Cardiac muscle cell (in vitro differentiated cells and primary cell): ENCODE data around the gene ZNF48. TPM values are rescaled to one million over a fixed set of nuclear protein-coding genes. Genes with fewer than 3 reads are reported as not detected.
A peak's percentile ranks its signal among the peaks of the same experiment; 100 is the strongest.

Source experiments
- DNase-seq, 2 donors: peaks; one replicate each; pipeline versions ENCODE4 v3.0.0 to v3.0.0-alpha.2; 2010 to 2017; ENCODE audit warnings: low read depth in 1 of 2, low spot score in 1 of 2
- H3K27ac ChIP-seq: fragments of 200-600 bp; sonication (generic); 2 replicates; pipeline ENCODE4 v1.5.1; 2016
- H3K27me3 ChIP-seq: fragments of 200-600 bp; sonication (generic); 2 replicates; pipeline ENCODE4 v1.6.0; 2016; ENCODE audit warnings: control low read depth
- H3K36me3 ChIP-seq: fragments of 200-600 bp; sonication (generic); 2 replicates; pipeline ENCODE4 v1.5.1; 2016; ENCODE audit warnings: control low read depth
- H3K4me1 ChIP-seq: fragments of 200-600 bp; sonication (generic); 2 replicates; pipeline ENCODE4 v1.8.1; 2017; ENCODE audit warnings: low read depth, mild to moderate bottlenecking, mixed run types
- H3K4me3 ChIP-seq: fragments of 200-600 bp; sonication (generic); 2 replicates; pipeline ENCODE4 v1.5.1; 2016; ENCODE audit warnings: mild to moderate bottlenecking
- H3K9me3 ChIP-seq: fragments of 200-600 bp; sonication (generic); 2 replicates; pipeline ENCODE4 v1.5.1; 2017; ENCODE audit warnings: low read depth, mild to moderate bottlenecking, control low read depth
- polyA plus RNA-seq: library from polyadenylated mRNA; unstranded; fragments of >200 nt; fragmentation: Nextera tagmentation; extraction: Ambion mirVana; gene quantifications from 2 replicates; pipeline ENCODE4 v1.2.1, GENCODE V29; 2016
- total RNA-seq: library from RNA; depleted of rRNA; stranded (reverse); fragments of >200 nt; gene quantifications from 2 replicates; pipeline ENCODE4 v1.2.3, GENCODE V29; 2016
- TF ChIP-seq, protein P1 (sequence below): IDR thresholded peaks from 2 replicates; pipeline ENCODE4 v1.5.1; 2012; ENCODE audit warnings: low read depth, mild to moderate bottlenecking, low read length

ZNF48 gene
- total and polyA plus RNA-seq, 2 experiments from 2014 or later: 12.5 to 32.3 TPM

DNA sequence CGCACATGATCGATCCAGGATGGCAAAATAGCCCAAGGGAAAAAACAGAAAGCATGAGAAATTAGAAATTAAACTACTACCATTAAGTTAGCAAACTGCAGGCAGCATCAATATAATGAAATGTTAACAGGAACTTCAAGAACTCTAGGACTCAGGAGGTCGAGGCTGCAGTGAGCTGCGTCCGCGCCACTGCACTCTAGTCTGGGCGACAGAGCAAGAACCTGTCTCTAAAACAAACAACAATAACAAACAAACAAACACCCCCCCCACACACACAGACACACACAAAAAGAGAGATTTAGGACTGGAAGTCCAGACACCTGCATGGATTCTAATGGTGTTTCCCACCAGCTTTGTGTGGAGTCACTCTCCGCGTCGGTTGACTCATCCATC lies 51.0 kb downstream of the ZNF48 start:
- Histone ChIP-seq H3K27me3 (no peaks in the 10 kb centered on the region), H3K27ac (peak overlapping the region; percentile 93), H3K4me1 (no peaks in the 10 kb centered on the region), H3K4me3 (peak overlapping the region; percentile 85), H3K9me3 (no peaks in the 10 kb centered on the region), H3K36me3 (peaks cover 4% of the 10 kb centered on the region)
- DNase-seq: no peak
- TF ChIP-seq, protein P1, sequence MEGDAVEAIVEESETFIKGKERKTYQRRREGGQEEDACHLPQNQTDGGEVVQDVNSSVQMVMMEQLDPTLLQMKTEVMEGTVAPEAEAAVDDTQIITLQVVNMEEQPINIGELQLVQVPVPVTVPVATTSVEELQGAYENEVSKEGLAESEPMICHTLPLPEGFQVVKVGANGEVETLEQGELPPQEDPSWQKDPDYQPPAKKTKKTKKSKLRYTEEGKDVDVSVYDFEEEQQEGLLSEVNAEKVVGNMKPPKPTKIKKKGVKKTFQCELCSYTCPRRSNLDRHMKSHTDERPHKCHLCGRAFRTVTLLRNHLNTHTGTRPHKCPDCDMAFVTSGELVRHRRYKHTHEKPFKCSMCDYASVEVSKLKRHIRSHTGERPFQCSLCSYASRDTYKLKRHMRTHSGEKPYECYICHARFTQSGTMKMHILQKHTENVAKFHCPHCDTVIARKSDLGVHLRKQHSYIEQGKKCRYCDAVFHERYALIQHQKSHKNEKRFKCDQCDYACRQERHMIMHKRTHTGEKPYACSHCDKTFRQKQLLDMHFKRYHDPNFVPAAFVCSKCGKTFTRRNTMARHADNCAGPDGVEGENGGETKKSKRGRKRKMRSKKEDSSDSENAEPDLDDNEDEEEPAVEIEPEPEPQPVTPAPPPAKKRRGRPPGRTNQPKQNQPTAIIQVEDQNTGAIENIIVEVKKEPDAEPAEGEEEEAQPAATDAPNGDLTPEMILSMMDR: no peak

DNA sequence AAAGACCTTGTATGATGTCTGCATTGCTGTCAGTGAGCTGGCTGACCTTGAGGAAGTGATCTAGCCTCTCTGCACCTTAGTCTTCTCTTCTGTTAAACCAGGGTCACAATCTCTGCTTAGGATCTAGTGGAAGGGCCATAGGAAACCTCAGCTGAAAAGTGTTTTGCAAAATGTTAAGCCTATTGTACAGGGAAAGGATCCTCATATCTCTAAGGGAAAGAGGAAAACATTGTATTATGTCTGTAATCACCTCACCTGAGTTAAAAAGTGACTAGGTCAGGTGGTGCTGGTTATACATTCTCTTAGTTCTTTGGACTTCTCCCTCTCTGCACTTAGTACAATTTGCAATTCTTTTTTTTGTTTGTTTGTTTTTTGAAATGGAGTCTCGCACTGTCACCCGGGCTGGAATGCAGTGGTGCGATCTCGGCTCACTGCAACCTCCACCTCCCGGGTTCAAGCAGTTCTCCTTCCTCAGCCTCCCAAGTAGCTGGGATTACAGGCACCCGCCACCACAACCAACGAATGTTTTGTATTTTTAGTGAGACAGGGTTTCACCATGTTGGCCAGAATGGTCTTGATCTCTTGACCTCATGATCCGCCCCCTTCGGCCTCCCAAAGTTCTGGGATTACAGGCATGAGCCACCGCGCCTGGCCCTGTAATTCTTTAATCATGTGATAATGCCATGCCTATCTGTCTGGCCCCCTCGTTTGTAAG lies 52.4 kb downstream of the ZNF48 start:
- TF ChIP-seq, protein P1: no peak
- no peaks in the 10 kb centered on the region for H3K9me3 ChIP-seq
- H3K36me3 ChIP-seq: peaks cover 4% of the 10 kb centered on the region
- DNase-seq: no peak
- no peak overlapping the region for H3K27ac ChIP-seq
- no peaks in the 10 kb centered on the region for H3K4me1 ChIP-seq
- no peak overlapping the region for H3K4me3 ChIP-seq
- no peaks in the 10 kb centered on the region for H3K27me3 ChIP-seq

DNA sequence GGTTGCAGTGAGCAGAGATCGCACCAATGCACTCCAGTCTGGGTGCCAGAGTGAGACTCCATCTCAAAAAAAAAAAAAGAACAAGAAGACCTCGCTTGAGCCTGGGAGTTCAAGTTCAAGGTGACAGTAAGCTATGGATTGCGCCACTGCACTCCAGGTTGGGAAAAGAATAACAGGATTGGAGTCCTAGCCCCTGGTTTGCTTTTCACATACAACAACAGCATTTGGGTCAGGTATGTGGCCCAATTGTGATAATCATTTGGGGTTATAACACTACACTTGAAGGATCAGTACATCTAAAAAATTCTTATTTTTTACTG lies 53.9 kb downstream of the ZNF48 start:
- H3K27ac ChIP-seq: no peak overlapping the region
- H3K9me3 ChIP-seq: no peaks in the 10 kb centered on the region
- H3K4me3 ChIP-seq: no peak overlapping the region
- H3K27me3 ChIP-seq: no peaks in the 10 kb centered on the region
- DNase-seq: no peak
- H3K4me1 ChIP-seq: no peaks in the 10 kb centered on the region
- TF ChIP-seq, protein P1: no peak
- peaks cover under 1% of the 10 kb centered on the region for H3K36me3 ChIP-seq

Other genes starting within 250 kb of the ZNF48 start
- gene CORO1A, start 211.8 kb upstream of the ZNF48 start, total RNA-seq: 0.92 and 3.2 TPM in 2 replicates
- 2.0 and 3.4 TPM in 2 replicates for gene CORO1A, start 211.8 kb upstream of the ZNF48 start, polyA plus RNA-seq
- 254 and 290 TPM in 2 replicates for gene BOLA2B, start 201.8 kb upstream of the ZNF48 start, total RNA-seq
- gene BOLA2B, start 201.8 kb upstream of the ZNF48 start, polyA plus RNA-seq: 89.4 and 146 TPM in 2 replicates
- gene SLX1A, start 201.5 kb upstream of the ZNF48 start, total RNA-seq: 61.6 and 76.1 TPM in 2 replicates
- 67.3 and 85.1 TPM in 2 replicates for gene SLX1A, start 201.5 kb upstream of the ZNF48 start, polyA plus RNA-seq
- 3.7 and 4.2 TPM in 2 replicates for gene SULT1A3, start 196.2 kb upstream of the ZNF48 start, total RNA-seq
- gene SULT1A3, start 196.2 kb upstream of the ZNF48 start, polyA plus RNA-seq: 7.7 and 17.1 TPM in 2 replicates
- 0.07 and 3.2 TPM in 2 replicates for gene NPIPB13, start 146.9 kb upstream of the ZNF48 start, total RNA-seq
- 4.1 and 5.3 TPM in 2 replicates for gene NPIPB13, start 146.9 kb upstream of the ZNF48 start, polyA plus RNA-seq
- gene CD2BP2, start 40.1 kb upstream of the ZNF48 start, total RNA-seq: 56.7 and 63.1 TPM in 2 replicates
- gene CD2BP2, start 40.1 kb upstream of the ZNF48 start, polyA plus RNA-seq: 47.2 TPM in 2 replicates
- gene TBC1D10B, start 24.9 kb upstream of the ZNF48 start, total RNA-seq: 50.7 and 58.4 TPM in 2 replicates
- 39.9 and 51.3 TPM in 2 replicates for gene TBC1D10B, start 24.9 kb upstream of the ZNF48 start, polyA plus RNA-seq
- 1.5 TPM in 1 of 2 replicates, not detected in the other for gene MYL11, start 20.6 kb upstream of the ZNF48 start, total RNA-seq
- 0.69 and 5.5 TPM in 2 replicates for gene MYL11, start 20.6 kb upstream of the ZNF48 start, polyA plus RNA-seq
- 0.92 and 0.95 TPM in 2 replicates for gene SEPTIN1, start 12.9 kb upstream of the ZNF48 start, total RNA-seq
- gene SEPTIN1, start 12.9 kb upstream of the ZNF48 start, polyA plus RNA-seq: 8.7 and 11.9 TPM in 2 replicates
- 29.1 and 31.5 TPM in 2 replicates for gene ZNF771, start 12.2 kb downstream of the ZNF48 start, total RNA-seq
- 26.5 and 36.1 TPM in 2 replicates for gene ZNF771, start 12.2 kb downstream of the ZNF48 start, polyA plus RNA-seq
- 43.0 and 46.3 TPM in 2 replicates for gene DCTPP1, start 34.6 kb downstream of the ZNF48 start, total RNA-seq
- 77.0 and 85.2 TPM in 2 replicates for gene DCTPP1, start 34.6 kb downstream of the ZNF48 start, polyA plus RNA-seq
- gene SEPHS2, start 50.5 kb downstream of the ZNF48 start, total RNA-seq: 14.0 and 19.6 TPM in 2 replicates
- gene SEPHS2, start 50.5 kb downstream of the ZNF48 start, polyA plus RNA-seq: 51.9 and 55.3 TPM in 2 replicates
- gene ITGAL, start 77.3 kb downstream of the ZNF48 start, total RNA-seq: not detected in 2 replicates
- gene ITGAL, start 77.3 kb downstream of the ZNF48 start, polyA plus RNA-seq: 0.46 TPM in 1 of 2 replicates, not detected in the other
- 73.1 and 79.1 TPM in 2 replicates for gene ZNF768, start 131.1 kb downstream of the ZNF48 start, total RNA-seq
- gene ZNF768, start 131.1 kb downstream of the ZNF48 start, polyA plus RNA-seq: 19.4 and 31.0 TPM in 2 replicates
- gene ZNF747, start 139.4 kb downstream of the ZNF48 start, total RNA-seq: 16.2 and 17.7 TPM in 2 replicates
- 12.7 and 17.5 TPM in 2 replicates for gene ZNF747, start 139.4 kb downstream of the ZNF48 start, polyA plus RNA-seq
- 25.3 and 34.7 TPM in 2 replicates for gene ZNF764, start 163.0 kb downstream of the ZNF48 start, total RNA-seq
- gene ZNF764, start 163.0 kb downstream of the ZNF48 start, polyA plus RNA-seq: 12.0 and 17.9 TPM in 2 replicates
- gene ZNF688, start 176.3 kb downstream of the ZNF48 start, total RNA-seq: 18.3 and 22.0 TPM in 2 replicates
- gene ZNF688, start 176.3 kb downstream of the ZNF48 start, polyA plus RNA-seq: 12.4 and 25.0 TPM in 2 replicates
- 19.3 and 25.5 TPM in 2 replicates for gene ZNF785, start 190.3 kb downstream of the ZNF48 start, total RNA-seq
- 12.0 and 12.9 TPM in 2 replicates for gene ZNF785, start 190.3 kb downstream of the ZNF48 start, polyA plus RNA-seq
- gene ZNF689, start 215.0 kb downstream of the ZNF48 start, total RNA-seq: 19.4 and 19.5 TPM in 2 replicates
- 11.3 and 17.9 TPM in 2 replicates for gene ZNF689, start 215.0 kb downstream of the ZNF48 start, polyA plus RNA-seq